SH-SY5Y (cell line): ENCODE results near the gene CA10.
A peak's percentile ranks its signal among the peaks of the same experiment; 100 is the strongest.

ENCODE experiments used
- GATA2 ChIP-seq: IDR thresholded peaks from 2 replicates; pipeline ENCODE4 v1.6.1; 2011; ENCODE audit warnings: mild to moderate bottlenecking, low read depth, low read length
- GATA3 ChIP-seq: IDR thresholded peaks from 2 replicates; pipeline ENCODE4 v1.6.1; 2011; ENCODE audit warnings: low read depth, mild to moderate bottlenecking, low read length, moderate library complexity

Gene CA10

DNA sequence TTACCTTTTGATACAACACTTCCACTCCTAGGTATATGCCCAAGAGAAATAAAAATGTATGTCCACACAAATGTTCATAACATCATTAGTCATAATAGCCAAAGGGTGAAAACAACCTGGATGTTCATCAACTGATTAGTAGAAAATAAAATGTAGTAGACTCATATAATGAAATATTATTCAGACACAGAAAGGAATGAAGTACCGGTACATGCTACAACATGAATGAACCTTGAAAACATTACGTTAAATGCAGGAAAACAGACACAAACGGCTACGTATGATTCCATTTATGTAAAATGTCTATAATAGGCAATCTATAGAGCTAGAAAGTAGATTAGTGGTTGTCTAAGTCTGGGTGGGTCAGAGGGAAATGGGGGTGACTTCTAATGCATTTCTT, 358.5 kb downstream of the CA10 start:
- no peak for TF ChIP-seq GATA3
- no peak for TF ChIP-seq GATA2

- TF ChIP-seq GATA2 (no peak), GATA3 (no peak)
These were observed 359.3 kb downstream of the CA10 start for GRCh38 chr17:51799240-51799639.

GRCh38 chr17:51797150-51797549, 361.4 kb downstream of the CA10 start:
- no peak for TF ChIP-seq GATA3
- no peak for TF ChIP-seq GATA2

- TF ChIP-seq GATA2 (no peak), GATA3 (no peak)
These were observed 362.5 kb downstream of the CA10 start for GRCh38 chr17:51796026-51796425.

GRCh38 chr17:51795401-51795800, 363.1 kb downstream of the CA10 start:
- TF ChIP-seq GATA3 (no peak), GATA2 (no peak)

DNA sequence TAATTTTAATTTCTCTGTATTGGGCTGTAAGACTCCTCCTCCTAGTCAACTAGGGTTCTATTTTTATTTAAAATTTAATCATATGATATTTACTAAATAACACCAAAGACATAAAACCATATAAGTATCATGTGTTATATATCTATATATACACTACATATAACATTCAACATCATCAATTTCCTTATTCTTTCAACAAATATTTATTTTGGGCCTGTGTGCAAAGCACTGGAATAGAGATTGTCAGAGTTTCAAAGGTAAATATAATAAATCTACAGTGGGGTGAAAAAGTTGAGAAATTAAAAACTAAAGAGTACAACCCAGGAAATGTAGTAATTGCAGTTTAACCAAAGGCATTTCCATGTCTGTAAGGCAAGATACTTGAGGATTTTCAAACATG, 364.0 kb downstream of the CA10 start:
- no peak for TF ChIP-seq GATA2

DNA sequence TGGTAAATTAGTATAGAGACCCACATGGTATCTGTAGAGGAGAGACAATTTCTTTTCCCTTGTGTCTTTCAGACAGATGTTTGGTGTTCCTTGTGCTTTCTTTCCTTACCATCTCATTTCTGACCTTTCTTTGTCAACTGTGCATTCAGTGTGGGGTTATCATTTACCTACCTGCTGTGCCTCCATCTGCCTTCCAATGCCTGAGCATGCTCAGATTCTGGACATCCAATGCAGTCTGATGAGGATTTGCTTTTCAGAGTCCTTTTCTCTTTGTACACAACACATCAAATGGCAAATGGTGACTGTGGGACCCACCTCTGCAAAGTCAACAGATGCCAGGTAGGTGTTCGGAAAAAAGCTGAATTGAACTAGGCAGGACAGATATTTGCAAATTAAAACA, 364.8 kb downstream of the CA10 start:
- TF ChIP-seq GATA3 (no peak), GATA2 (no peak)

DNA sequence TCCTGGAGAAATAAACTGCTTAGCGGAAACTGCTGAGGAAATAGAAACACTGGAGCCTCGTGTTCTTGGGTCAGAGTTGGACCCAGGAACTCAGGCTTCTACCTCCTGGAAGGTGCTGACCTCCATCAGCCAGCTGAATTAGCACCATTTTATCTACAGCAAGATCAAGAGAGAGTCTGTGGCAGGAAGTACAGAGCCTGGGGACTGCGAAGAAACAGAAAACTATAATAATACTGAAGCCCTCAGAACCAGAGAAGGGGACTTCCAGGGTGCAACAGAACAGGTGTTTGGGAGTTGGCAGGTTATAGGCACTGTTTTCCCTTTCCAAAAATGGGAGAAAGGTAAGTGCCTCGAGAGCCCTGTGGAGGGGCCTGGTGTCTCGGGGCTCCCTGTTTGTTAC, 379.7 kb downstream of the CA10 start:
- TF ChIP-seq GATA3 (no peak), GATA2 (no peak; the same call in 1 of the 2 replicates)

DNA sequence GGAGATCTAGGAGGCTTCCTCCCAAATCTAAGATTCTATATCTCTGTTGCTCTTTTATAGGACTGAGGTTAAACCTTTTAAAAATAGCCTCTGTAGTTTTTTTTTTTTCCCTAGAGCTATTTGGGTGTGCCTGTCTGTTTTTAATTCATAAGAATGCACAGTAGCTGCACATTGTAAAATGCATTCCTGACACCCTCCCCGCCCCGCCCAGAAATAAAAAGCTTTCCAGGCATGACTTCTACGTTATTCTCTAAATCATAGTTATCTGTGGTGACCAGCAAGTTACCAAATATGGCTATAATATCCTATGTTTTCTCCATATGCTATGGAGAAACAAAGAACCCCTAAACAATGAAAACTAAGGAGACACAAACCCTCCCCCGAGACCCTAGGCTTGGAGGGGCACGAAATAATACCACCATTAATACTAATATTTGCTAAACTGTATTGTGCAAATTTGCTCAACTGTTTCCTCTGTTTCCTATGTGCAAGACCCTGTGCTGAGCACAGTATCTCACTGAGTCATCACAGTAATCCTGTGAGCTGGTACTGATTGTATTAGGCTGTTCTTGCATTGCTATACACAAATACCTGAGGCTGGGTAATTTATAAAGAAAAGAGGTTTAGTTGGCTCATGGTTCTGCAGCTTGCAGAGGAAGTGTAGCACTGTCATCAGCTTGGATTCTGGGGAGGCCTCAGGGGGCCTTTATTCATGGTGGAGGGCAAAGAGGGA, 388.3 kb downstream of the CA10 start:
- TF ChIP-seq GATA2 (no peak), GATA3 (no peak)

GRCh38 chr17:51769231-51769630, 389.3 kb downstream of the CA10 start:
- TF ChIP-seq GATA3, result no peak
- no peak for TF ChIP-seq GATA2

DNA sequence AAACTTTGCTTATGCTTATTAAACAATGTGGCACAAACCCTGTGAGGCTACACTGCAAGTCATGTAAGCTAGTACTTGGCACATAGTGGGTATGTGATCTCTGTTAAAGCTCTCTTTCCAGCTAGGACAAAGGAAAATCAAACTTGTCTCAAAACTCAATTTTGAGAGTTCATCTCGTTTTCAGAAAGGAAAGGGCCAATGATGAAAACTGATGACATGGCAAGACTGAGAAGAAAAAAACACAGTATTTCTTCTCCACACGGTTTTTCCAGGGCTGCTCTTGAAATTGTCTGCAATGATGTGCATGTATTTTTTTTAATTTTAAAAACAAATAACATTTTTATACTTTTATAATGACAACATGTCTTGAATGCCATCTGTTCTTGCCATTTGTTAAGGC, 389.8 kb downstream of the CA10 start:
- TF ChIP-seq GATA3 (no peak), GATA2 (no peak)

DNA sequence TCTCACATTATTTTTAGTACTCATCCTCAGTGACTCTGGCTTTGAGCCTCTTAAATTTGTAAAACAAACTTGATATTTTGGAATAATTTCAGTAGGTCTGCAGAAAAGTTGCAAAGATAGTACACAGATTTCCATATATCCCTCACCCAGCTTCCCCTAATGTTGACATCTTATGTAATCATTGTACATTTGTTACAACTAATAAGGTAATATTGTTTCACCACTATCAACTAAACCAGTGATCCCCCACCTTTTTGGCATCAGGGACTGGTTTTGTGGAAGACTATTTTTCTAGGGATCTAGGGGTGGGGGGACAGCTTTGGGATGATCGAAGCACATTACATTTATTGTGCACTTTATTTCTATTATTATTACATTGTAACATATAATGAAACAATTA, 391.2 kb downstream of the CA10 start:
- TF ChIP-seq GATA3, result no peak
- no peak for TF ChIP-seq GATA2

GRCh38 chr17:51765282-51766135, 393.0 kb downstream of the CA10 start:
- TF ChIP-seq GATA3 (no peak), GATA2 (no peak)

GRCh38 chr17:51764387-51764971, 394.0 kb downstream of the CA10 start:
- TF ChIP-seq GATA2 (0 out of 2 replicates have a peak, but pooled peaks have one; percentile 6), GATA3 (no peak)

GRCh38 chr17:51763058-51763457, 395.5 kb downstream of the CA10 start:
- TF ChIP-seq GATA2 (no peak), GATA3 (no peak)

DNA sequence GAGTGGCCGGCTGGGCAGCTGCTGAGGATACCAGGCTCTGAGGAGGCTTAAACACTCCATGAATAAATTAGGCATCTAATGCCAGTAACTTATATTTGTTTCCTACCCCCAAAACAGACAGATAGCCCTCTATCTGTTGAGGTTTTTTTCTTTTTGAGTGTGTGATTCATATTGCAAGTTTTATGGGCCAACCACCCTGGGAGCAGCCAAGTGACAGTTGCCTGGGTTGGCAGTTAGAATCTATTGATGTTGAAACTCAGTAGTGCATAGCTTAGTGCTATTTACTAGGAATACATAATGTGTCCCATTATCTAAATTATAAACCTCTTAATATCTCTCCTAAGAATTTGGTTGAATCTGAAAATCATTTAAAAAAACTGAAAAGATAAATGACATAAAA, 397.4 kb downstream of the CA10 start:
- TF ChIP-seq GATA2, result no peak
- no peak for TF ChIP-seq GATA3
